Erythroblast (primary cell): ENCODE results near the gene UBE2U.

Source experiments
- GATA1 ChIP-seq: IDR thresholded peaks from 2 replicates; pipeline ENCODE4 v1.6.1; 2011; ENCODE audit warnings: low read depth, mild to moderate bottlenecking, control low read depth, low read length, moderate library complexity
- POLR2A ChIP-seq: IDR thresholded peaks from 2 replicates; pipeline ENCODE4 v1.6.1; 2011; ENCODE audit warnings: mild to moderate bottlenecking, low read length

DNA sequence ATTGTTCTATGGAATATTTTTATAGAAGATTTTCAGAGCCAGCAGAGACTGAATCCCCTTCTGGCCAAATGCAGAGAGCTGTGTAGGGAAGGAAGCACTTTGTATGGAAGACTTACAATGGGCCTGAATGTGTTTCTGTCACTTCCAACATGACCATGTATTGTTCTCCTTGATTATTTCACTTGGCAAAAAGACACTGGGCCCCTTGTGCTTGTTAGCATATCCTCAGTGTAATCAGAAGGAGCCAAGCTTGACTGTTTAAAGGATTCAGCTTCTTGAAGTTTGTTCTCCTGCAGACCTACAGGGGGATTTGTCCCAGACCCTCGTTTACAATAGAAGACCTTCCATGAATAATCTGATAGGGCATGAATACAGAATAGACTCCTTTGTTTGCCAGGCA, 48.1 kb upstream of the UBE2U start:
- TF ChIP-seq POLR2A, result no peak
- no peak for TF ChIP-seq GATA1
